PC-9 (cell line): ENCODE data around the gene UAP1L1.

Source experiments
- CTCF ChIP-seq: fragments of 200-600 bp; sonication (generic); conservative IDR thresholded peaks from 2 replicates; pipeline ENCODE4 v1.6.1; 2017; ENCODE audit warnings: mixed run types, antibody characterized with exemption, mild to moderate bottlenecking, moderate library complexity
- EZH2 ChIP-seq: fragments of 200-600 bp; sonication (generic); IDR thresholded peaks from 2 replicates; pipeline ENCODE4 v1.8.0; 2017; ENCODE audit warnings: antibody characterized with exemption, low read depth

- TF ChIP-seq CTCF, result no peak
- TF ChIP-seq EZH2, result no peak
These were observed 14.9 kb upstream of the UAP1L1 start for GRCh38 chr9:137062384-137062783.
